ENCODE measurements around the gene MCC.

- no peak for TF ChIP-seq POLR2A (IDR thresholded peaks at IDR 0.05)
- TF ChIP-seq CTCF (IDR thresholded peaks at IDR 0.05): no peak
- TF ChIP-seq EP300 (IDR thresholded peaks at IDR 0.05): no peak
- no peak for TF ChIP-seq POLR2AphosphoS5 (IDR thresholded peaks at IDR 0.05)
Observed at GRCh38 chr5:113209498-113209897, 278.8 kb downstream of the MCC start.

All from upper lobe of left lung (tissue), 4 donors.